Muscle of back (tissue), 13 donors: Measurements from ENCODE around the gene NCOR2. TPM values are rescaled to one million over a fixed set of nuclear protein-coding genes. Genes with fewer than 3 reads are reported as not detected.

Experiments used
- DNase-seq, 3 donors: peaks; one replicate each; pipeline versions ENCODE4 v3.0.0 to v3.0.0-alpha.2; 2013
- long read RNA-seq, 9 donors: transcript quantifications; one replicate each; lab custom pipeline, GENCODE V29; 2026
- polyA plus RNA-seq, 10 donors: library from polyadenylated mRNA; unstranded; fragments of 120-200 nt; gene quantifications; one replicate each; pipeline ENCODE4 v1.2.1, GENCODE V29; 2013; ENCODE audit not compliant: insufficient read length in 10 of 10

NCOR2 gene
- 100 to 1,000 TPM in 4 of 10 donors, 10 to 100 TPM in 6; 74.2 to 121 (median 96.5) TPM for polyA plus RNA-seq
- long read RNA-seq, donor 1, partial matches to known transcripts, result 0 of 3 reads
- long read RNA-seq, donor 1, other reads (novel, unspliced or antisense), result 0 of 3 reads
- long read RNA-seq, donor 2, partial matches to known transcripts, result 0 of 5 reads
- long read RNA-seq, donor 2, other reads (novel, unspliced or antisense), result 0 of 5 reads
- long read RNA-seq, donor 3, result 0 reads
- long read RNA-seq, donor 4, partial matches to known transcripts, result 0 of 3 reads
- long read RNA-seq, donor 4, other reads (novel, unspliced or antisense), result 0 of 3 reads
- long read RNA-seq, donor 5, partial matches to known transcripts, result 21 of 27 reads
- long read RNA-seq, donor 5, other reads (novel, unspliced or antisense), result 0 of 27 reads
- long read RNA-seq, donor 6, partial matches to known transcripts, result 11 of 13 reads
- long read RNA-seq, donor 6, other reads (novel, unspliced or antisense), result 0 of 13 reads
- long read RNA-seq, donor 7, partial matches to known transcripts, result 14 of 15 reads
- long read RNA-seq, donor 7, other reads (novel, unspliced or antisense), result 0 of 15 reads
- long read RNA-seq, donor 8, result 0 reads
- long read RNA-seq, donor 9, result 0 reads

DNA sequence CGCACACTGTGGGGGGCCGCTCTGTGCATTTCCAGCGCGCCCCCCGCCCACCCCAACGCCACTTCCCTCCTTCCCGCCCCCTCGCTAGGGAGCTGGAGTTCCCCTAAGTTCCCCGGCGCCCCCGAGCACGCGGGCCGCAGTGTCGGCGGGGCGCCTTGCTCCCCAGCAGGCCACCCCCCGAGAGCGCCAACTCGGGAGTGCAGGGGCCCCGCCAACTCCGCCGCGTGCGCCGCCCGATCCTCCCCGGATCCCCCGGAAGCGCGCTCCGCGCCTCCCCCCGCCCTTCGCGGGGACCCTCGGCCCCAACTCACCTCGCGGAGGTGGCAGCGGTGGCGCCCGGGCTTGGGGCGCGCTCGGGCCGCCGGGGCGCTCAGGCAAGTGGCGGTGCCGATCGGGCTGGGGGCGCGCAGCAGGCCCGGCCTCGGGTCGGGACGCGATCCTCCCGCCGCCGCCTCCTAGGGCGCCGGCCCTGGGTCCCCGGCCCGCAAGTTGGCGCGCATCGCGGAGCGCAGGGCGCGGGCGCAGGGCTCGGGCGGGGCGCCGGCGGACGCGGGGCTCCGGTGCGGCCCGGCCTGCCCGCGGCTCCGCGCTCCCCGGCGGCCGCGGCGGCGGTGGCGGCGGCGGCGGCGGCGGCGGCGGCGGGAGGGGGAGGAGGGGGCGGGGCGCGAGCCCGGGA, at the start of gene NCOR2:
Gene NCOR2 (minus strand): TSS at position 616 of the 676 bp plus-strand sequence. CDS start 72,361 bp downstream, outside the sequence.
- DNase-seq, result peak in 1 of 3 donors; percentile 53

GRCh38 chr12:124616394-124617221, 49.2 kb upstream of the NCOR2 start:
- DNase-seq, result no peak

DNA sequence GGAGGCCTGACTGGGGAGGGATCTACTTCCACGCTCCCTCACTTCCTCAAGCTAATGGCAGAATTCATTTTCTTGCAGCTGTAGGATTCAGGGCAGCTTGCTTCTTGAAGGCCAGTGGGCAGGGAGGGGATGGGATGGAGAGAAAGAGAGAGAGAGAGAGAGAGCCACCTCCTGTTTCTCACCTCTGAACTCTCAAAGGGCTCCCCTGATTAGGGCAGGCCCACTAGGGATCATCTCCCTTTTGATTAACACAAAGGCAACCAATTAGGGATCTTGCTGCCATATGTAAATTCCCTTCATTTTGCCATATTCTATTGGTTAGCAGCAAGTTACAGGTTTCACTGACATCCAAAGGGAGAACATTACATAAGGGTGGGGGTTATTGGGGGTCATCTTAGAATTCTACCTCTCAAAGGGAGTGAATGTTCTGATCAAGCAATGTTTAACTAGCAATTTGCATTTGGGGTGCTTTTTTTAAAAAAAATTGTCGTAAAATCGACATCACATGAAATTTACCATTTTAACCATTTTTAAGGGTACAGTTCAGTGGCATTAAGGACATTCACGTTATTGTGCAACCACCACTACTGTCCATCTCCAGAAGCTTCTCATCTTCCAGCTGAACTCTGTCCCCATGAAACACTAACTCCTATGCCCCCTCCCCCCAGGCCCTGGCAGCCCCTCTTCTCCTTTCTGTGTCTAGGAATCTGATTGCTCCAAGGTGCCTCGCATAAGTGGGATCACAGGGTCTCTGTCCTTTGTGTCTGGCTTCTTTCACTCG, 47.3 kb upstream of the NCOR2 start:
- DNase-seq, result no peak

DNA sequence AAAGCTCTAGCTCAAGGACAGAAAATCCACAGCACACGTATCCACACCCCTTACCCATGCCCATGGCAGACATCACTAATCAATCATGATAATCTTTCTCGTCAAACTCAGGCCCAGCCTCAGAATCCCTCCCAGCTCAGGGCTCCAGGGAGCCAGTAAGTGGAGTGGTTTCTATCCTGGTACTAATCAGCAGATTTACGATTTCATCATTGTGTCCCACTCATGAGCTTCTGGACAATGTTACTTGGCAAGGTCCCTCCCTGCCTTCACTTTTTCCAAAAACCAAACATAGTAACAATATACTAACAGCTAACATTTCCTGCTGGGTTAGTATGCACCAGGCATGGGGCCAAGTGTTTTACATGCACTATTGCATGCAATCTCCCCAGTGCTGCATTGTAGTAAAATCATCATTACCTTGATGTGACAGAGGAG, 45.8 kb upstream of the NCOR2 start:
- peak; percentile 60 to 84 (median 74) for DNase-seq

- no peak for DNase-seq
These were observed 44.9 kb upstream of the NCOR2 start for GRCh38 chr12:124612410-124612680.

- no peak for DNase-seq
These were observed 44.4 kb upstream of the NCOR2 start for GRCh38 chr12:124611559-124612409.

DNA sequence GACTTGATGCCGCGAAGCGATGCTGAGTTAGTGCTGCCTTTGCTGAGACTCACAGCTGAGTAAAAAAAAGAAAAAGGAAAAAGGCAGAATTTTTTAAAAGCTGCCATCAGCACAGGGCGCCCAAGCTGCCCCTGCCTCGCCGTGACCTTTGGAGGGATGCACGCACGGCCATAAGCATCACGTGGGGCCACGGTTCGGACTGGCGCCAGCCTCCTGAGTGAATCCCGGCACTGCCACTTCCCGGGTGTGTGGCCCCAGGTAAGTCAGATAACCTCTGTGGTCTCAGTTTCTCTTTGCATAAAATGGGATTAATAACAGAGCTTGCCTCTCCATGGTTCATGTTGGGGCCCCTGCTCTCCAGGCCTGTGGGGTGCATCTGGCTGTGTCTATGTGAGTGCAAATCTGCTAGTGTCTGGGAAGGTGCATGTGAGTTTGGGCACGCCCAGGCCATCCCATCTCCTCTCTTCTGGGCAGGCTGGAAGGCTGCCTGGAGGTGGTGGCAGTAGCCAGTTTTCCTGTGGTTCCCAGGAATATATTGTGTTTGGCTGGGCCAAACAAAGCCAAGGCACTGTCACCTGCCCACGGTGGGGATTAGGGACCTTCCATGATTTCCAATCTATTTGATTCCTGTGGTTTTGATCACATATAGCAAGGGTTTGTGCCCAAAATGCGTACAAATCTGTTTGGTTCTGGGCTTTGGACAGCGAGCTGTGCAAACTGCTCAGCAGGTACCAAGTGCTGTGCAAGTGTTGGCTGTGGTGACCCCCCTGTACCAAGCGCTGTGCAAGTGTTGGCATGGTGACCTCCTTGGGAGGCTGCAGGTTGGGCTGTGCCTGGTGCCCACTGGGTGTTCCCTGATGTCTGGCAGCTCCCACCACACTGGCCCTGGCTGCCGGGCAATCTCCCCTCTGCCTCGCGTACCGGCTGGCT, 43.5 kb upstream of the NCOR2 start:
- DNase-seq, result no peak

DNA sequence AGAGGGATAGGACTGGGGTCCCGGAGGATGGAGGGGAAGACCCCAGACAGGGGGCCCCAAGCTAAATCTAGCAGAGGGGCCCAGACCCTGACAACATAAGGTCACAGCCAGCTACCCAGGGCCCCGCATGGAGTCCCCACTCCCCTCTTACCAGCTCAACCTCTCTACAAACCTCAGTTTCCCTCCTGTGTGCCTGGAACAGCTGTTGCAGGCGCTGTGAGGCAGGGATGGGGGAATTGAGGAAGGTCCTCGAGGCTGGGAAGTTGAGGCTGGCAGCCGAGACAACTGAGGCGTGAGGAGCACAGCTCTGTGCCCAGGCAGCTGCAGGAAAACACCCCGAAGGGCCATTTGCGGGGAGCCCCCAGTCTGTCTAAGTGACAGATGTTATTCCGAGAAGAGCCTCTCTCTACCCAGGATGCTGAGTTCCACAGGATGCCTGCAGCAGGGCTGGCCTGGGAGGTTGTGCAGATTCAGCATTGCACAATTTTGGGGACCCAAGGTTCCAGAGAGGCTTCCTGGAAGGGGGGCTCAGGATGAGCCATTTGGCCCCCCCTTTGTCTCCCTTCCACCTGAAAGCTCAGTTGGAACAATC, 42.7 kb upstream of the NCOR2 start:
- no peak for DNase-seq

DNA sequence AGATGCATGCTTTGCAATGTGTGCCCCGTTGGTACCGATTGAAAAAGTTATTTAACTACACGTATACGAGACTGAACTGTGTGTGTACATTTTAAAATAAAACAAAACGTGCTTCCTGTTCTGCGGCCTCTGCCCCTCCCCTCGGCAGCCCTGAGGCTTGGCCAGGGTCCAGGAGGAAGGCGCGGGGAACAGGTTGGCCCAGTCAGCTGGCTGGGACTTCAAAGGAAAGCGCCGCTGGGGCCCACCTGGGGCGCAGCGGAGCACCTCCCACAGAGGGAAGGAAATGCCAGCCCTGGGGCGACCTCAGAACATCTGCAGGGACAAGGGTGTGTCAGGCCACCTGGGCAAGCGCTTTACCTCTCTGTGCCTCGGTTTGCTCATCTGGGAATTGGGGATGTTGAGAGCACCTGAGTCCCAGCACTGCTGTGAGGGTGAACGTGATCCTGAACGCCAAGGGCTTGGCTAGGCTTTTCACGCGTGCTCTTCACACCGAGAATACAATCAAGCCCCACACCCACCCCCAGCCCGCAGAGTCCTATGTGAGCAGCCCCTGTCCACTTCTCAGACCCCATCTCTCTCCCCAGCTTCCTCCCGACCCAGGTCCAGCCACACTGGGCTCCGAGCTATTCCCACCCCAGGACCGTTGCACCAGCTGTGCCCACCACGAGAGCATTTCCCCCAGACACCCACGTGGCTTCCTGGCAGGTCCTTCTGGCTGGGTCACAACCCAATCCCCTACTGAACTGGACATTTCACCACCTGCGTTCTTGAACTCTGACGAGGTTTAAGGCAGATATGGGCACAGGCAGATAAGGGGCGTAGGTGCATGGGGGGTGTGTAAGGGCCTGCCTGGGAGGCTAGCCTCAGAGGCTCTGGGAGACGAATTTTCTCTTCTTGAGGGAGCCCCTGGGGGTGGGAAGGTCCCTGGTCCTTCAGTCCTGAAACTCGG, 41.9 kb upstream of the NCOR2 start:
- peak in 2 of 3 donors; percentile 66 to 81 for DNase-seq

GRCh38 chr12:124608450-124608870, 41.0 kb upstream of the NCOR2 start:
- no peak for DNase-seq

DNA sequence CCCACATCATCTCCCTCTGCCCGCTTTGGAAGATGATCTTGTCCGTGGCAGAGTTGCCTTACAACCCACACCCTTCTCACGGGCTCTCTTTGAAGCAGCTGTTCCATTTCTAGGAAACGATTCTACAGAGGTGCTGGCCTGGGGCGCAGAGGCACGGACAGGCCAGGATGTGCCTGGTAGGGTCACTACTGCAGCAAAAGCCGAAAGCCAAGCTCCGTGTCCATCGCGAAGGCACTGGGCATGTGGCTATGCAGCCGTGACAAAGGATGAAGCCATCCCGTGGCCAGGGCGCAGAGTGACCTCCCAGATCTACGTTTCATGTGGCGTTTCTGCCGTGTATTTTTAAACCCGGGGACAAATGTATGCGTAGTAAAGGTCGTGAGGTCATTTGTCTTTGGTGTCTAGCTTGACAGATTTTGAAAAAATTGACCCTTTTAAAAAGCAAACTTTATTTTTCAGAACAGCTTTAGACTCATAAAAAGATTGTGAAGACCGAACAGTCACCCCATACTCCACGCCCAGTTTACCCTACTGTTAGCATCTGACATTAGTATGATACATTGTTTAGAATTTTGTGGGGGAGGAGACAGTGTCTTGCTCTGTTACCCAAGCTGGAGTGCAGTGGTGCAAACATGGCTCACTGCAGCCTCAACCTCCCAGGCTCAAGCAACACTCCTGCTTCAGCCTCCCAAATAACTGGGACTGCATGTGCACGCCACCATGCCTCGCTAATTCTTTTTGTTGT, 40.4 kb upstream of the NCOR2 start:
- DNase-seq, result no peak

DNA sequence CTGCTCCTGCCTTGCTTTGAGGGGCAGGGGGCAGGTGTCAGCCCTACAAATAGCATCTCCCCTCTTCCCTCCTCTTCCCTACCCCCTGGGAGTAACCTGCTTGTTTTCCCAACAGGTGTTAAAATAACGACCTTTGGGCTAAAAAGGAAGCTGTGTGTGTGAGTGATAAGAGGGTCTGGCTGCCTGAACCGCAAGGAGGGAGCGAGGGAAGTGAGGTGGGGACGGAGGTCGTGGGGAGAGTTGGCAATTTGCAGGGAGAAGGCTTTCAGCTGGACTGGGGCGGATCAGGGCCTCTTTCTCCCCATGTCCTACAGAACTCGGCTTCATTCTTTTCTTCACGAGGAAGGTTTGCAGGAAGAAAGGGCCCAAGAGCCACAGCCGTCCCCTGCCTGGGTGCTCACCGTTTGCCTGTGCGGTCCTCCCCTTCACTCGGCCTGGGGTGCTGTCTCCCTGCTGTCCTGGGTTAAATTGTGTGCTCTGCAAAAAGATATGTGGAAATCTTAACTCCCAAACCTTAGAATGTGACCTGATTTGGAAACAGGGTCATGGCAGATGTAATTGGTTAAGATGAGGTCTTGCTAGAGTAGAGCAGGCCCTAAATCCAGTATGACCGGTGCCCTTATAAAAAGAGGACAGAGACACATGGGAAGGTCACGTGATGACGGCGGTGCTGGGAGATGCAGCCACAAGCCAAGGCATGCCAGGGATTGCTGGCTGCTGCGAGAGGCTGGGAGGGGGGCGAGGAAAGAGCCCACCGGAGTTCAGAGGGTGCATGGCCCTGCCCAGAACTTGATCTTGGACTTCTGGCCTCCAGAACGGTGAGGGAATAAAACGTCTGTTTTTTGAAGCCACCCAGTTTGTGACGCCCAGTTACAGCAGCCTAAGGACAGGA, 38.7 kb upstream of the NCOR2 start:
- DNase-seq, result no peak

DNA sequence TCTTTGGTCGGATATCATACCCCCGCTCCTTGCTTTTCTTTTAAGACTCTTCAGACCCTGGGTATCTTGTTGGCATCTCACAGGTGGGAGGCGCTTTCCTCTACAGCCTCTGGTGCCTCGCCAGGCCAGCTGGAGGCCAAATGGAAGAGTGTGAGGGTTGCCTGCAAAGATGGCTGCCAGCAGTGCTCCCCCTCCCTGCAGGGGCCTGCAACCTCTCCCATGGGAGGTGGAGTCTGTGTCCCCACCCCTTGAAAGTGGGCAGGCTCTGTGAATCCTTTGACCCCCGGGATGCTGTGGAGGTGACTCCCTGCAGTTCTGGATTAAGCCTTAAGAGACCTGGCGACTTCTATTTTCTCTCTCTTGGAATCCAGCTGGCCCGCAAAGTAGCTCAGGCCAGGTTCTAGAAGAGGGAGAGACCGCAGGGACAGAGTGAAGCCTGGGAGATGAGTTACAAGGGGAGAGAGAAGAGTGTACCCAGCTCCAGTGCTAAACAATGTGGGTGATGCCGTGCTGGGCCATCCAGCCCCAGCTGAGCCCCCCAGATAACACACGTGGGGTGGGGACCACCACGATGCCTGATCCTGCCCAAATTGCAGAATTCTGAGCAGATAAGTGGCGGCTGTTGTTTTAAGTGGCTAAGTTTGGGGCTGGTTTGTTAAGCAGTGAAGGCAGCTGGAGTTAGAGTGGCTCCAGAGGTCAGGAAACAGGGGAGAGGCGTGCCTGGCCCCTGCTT, 37.9 kb upstream of the NCOR2 start:
- DNase-seq, result no peak

- DNase-seq, result no peak
These were observed 36.9 kb upstream of the NCOR2 start for GRCh38 chr12:124604264-124604680.

- DNase-seq, result peak in 1 of 3 donors; percentile 83
These were observed 36.4 kb upstream of the NCOR2 start for GRCh38 chr12:124603831-124604251.
